C4-2B (cell line): ENCODE data around the gene SETD2.

Experiments
- ZFX ChIP-seq: fragments of 450-650 bp; IDR thresholded peaks from 2 replicates; pipeline ENCODE4 v1.6.1; 2017
- TF ChIP-seq, protein P1 (sequence below): fragments of 450-650 bp; conservative IDR thresholded peaks from 2 replicates; pipeline ENCODE4 v1.5.1; 2017; ENCODE audit warnings: mild to moderate bottlenecking

DNA sequence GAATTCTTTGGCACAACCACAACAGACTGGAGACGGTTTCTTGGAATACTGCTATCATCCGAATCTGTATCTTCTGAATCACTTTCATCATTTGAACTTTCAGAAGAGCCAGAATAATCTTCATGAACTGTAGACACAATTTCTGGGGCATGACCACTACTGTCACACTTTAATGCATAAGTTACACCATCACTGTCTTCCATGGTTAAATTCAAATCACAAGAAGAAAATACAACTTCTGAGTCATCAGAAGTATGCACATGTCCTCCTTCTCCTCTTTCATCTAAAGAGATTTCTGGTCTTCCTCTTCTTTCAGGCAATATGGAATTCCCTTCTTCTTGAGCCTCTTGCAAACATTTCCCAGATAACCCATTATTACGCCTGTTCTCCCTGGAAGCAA lies 42.5 kb downstream of the SETD2 start:
- TF ChIP-seq, protein P1, sequence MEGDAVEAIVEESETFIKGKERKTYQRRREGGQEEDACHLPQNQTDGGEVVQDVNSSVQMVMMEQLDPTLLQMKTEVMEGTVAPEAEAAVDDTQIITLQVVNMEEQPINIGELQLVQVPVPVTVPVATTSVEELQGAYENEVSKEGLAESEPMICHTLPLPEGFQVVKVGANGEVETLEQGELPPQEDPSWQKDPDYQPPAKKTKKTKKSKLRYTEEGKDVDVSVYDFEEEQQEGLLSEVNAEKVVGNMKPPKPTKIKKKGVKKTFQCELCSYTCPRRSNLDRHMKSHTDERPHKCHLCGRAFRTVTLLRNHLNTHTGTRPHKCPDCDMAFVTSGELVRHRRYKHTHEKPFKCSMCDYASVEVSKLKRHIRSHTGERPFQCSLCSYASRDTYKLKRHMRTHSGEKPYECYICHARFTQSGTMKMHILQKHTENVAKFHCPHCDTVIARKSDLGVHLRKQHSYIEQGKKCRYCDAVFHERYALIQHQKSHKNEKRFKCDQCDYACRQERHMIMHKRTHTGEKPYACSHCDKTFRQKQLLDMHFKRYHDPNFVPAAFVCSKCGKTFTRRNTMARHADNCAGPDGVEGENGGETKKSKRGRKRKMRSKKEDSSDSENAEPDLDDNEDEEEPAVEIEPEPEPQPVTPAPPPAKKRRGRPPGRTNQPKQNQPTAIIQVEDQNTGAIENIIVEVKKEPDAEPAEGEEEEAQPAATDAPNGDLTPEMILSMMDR: no peak
- TF ChIP-seq ZFX: no peak
